HEK293 (cell line): ENCODE measurements around the gene ARHGAP45.

Source experiments
- CTCF ChIA-PET: fragments of 350-600 bp; formaldehyde crosslinking; extraction: SDS; loops from one replicate; lab custom pipeline; 2021; ENCODE audit warnings: antibody characterized with exemption; lab: Yijun Ruan, JAX
- POLR2A ChIA-PET: fragments of 300-600 bp; formaldehyde crosslinking; extraction: SDS; loops from one replicate; lab custom pipeline; 2020; ENCODE audit warnings: antibody characterized with exemption, inconsistent platforms; lab: Yijun Ruan, JAX
- H3K27ac ChIP-seq: fragments of 200-500 bp; sonication (Bioruptor generic); 2 replicates; pipeline ENCODE4 v1.5.1; 2014; ENCODE audit warnings: low read depth, low read length, control low read depth, inconsistent platforms; ENCODE audit errors: extremely low read depth
- H3K36me3 ChIP-seq, 2 experiments: fragments of 200-500 bp in 1 of 2; sonication (Bioruptor generic) in 1 of 2; 1 replicate in 1 of 2; 2 replicates in 1 of 2; pipeline ENCODE4 v1.5.1; 2014 to 2017; ENCODE audit warnings: inconsistent platforms in 2 of 2, low read length in 2 of 2; ENCODE audit not compliant: control insufficient read depth in 2 of 2, insufficient read depth in 1 of 2
- H3K4me1 ChIP-seq: fragments of 200-500 bp; sonication (Bioruptor generic); 2 replicates; pipeline ENCODE4 v1.5.1; 2014; ENCODE audit warnings: mild to moderate bottlenecking, low read length, inconsistent platforms; ENCODE audit not compliant: control insufficient read depth, insufficient read depth
- H3K4me3 ChIP-seq: 2 replicates; pipeline ENCODE4 v1.5.1; 2011; ENCODE audit warnings: low read depth, mild to moderate bottlenecking, control low read depth, low read length, moderate library complexity
- H3K9me3 ChIP-seq: fragments of 200-500 bp; sonication (Bioruptor generic); 2 replicates; pipeline ENCODE4 v1.5.1; 2014; ENCODE audit warnings: low read depth, low read length, inconsistent platforms; ENCODE audit not compliant: control insufficient read depth, insufficient read depth
- BCL11A ChIP-seq: fragments of 450-650 bp; formaldehyde crosslinking; IDR thresholded peaks from 2 replicates; pipeline ENCODE4 v1.5.1; 2016; ENCODE audit warnings: low read depth, missing biosample characterization, missing genetic modification characterization
- BCL11B ChIP-seq: fragments of 450-650 bp; formaldehyde crosslinking; IDR thresholded peaks from 2 replicates; pipeline ENCODE4 v1.5.1; 2016; ENCODE audit warnings: low read depth, missing biosample characterization, missing genetic modification characterization
- GLIS1 ChIP-seq: fragments of 450-650 bp; formaldehyde crosslinking; IDR thresholded peaks from 2 replicates; pipeline ENCODE4 v1.5.1; 2016; ENCODE audit warnings: missing biosample characterization, missing genetic modification characterization
- IKZF3 ChIP-seq: fragments of 450-650 bp; IDR thresholded peaks from 2 replicates; pipeline ENCODE4 v1.5.0; 2018; ENCODE audit warnings: missing biosample characterization, mild to moderate bottlenecking, missing genetic modification characterization, moderate library complexity
- KLF10 ChIP-seq: fragments of 450-650 bp; IDR thresholded peaks from 2 replicates; pipeline ENCODE4 v1.5.1; 2018; ENCODE audit warnings: missing biosample characterization, mild to moderate bottlenecking, missing genetic modification characterization
- KLF16 ChIP-seq: fragments of 450-650 bp; formaldehyde crosslinking; IDR thresholded peaks from 2 replicates; pipeline ENCODE4 v1.5.1; 2017; ENCODE audit warnings: missing biosample characterization, missing genetic modification characterization
- MEIS1 ChIP-seq: sonication (generic); formaldehyde crosslinking; IDR thresholded peaks from 2 replicates; pipeline ENCODE4 v1.8.1; 2022; ENCODE audit warnings: missing genetic modification reagents, mild to moderate bottlenecking, borderline replicate concordance
- PRDM10 ChIP-seq: fragments of 450-650 bp; formaldehyde crosslinking; IDR thresholded peaks from 2 replicates; pipeline ENCODE4 v1.5.1; 2016; ENCODE audit warnings: missing biosample characterization, missing genetic modification characterization
- PRDM4 ChIP-seq: fragments of 450-650 bp; formaldehyde crosslinking; IDR thresholded peaks from 2 replicates; pipeline ENCODE4 v1.5.1; 2017; ENCODE audit warnings: missing biosample characterization, missing genetic modification characterization
- ZBTB21 ChIP-seq: fragments of 450-650 bp; formaldehyde crosslinking; IDR thresholded peaks from 2 replicates; pipeline ENCODE4 v1.5.1; 2017; ENCODE audit warnings: missing biosample characterization, missing genetic modification characterization
- ZFP37 ChIP-seq: fragments of 450-650 bp; formaldehyde crosslinking; IDR thresholded peaks from 2 replicates; pipeline ENCODE4 v1.5.1; 2016; ENCODE audit warnings: missing biosample characterization, missing genetic modification characterization
- ZNF133 ChIP-seq: fragments of 450-650 bp; formaldehyde crosslinking; IDR thresholded peaks from 2 replicates; pipeline ENCODE4 v1.5.1; 2016; ENCODE audit warnings: missing biosample characterization, missing genetic modification characterization
- ZNF169 ChIP-seq: fragments of 450-650 bp; formaldehyde crosslinking; IDR thresholded peaks from 2 replicates; pipeline ENCODE4 v1.5.1; 2016; ENCODE audit warnings: missing biosample characterization, missing genetic modification characterization
- ZNF175 ChIP-seq: fragments of 450-650 bp; formaldehyde crosslinking; IDR thresholded peaks from 2 replicates; pipeline ENCODE4 v1.5.1; 2016; ENCODE audit warnings: missing biosample characterization, missing genetic modification characterization
- ZNF211 ChIP-seq: fragments of 450-650 bp; formaldehyde crosslinking; IDR thresholded peaks from 2 replicates; pipeline ENCODE4 v1.5.1; 2016; ENCODE audit warnings: low read depth, missing biosample characterization, missing genetic modification characterization
- ZNF221 ChIP-seq: fragments of 450-650 bp; formaldehyde crosslinking; IDR thresholded peaks from 2 replicates; pipeline ENCODE4 v1.5.1; 2017; ENCODE audit warnings: missing biosample characterization, missing genetic modification characterization, borderline replicate concordance
- ZNF302 ChIP-seq: fragments of 450-650 bp; formaldehyde crosslinking; IDR thresholded peaks from 2 replicates; pipeline ENCODE4 v1.5.1; 2016; ENCODE audit warnings: missing biosample characterization, missing genetic modification characterization, low read depth
- ZNF362 ChIP-seq: fragments of 450-650 bp; formaldehyde crosslinking; IDR thresholded peaks from 2 replicates; pipeline ENCODE4 v1.5.1; 2016; ENCODE audit warnings: missing biosample characterization, missing genetic modification characterization
- ZNF391 ChIP-seq: fragments of 450-650 bp; formaldehyde crosslinking; IDR thresholded peaks from 2 replicates; pipeline ENCODE4 v1.5.1; 2016; ENCODE audit warnings: low read depth, missing biosample characterization, missing genetic modification characterization, borderline replicate concordance
- ZNF398 ChIP-seq: fragments of 450-650 bp; formaldehyde crosslinking; IDR thresholded peaks from 2 replicates; pipeline ENCODE4 v1.5.1; 2017; ENCODE audit warnings: missing biosample characterization, missing genetic modification characterization
- ZNF404 ChIP-seq: fragments of 450-650 bp; formaldehyde crosslinking; IDR thresholded peaks from 2 replicates; pipeline ENCODE4 v1.5.1; 2017; ENCODE audit warnings: missing biosample characterization, missing genetic modification characterization
- ZNF433 ChIP-seq: fragments of 450-650 bp; formaldehyde crosslinking; IDR thresholded peaks from 2 replicates; pipeline ENCODE4 v1.5.1; 2016; ENCODE audit warnings: missing biosample characterization, missing genetic modification characterization, low read depth
- ZNF529 ChIP-seq: fragments of 450-650 bp; formaldehyde crosslinking; IDR thresholded peaks from 2 replicates; pipeline ENCODE4 v1.5.1; 2017; ENCODE audit warnings: missing genetic modification characterization, missing biosample characterization; ENCODE audit not compliant: insufficient replicate concordance
- ZNF624 ChIP-seq: fragments of 450-650 bp; formaldehyde crosslinking; IDR thresholded peaks from 2 replicates; pipeline ENCODE4 v1.5.1; 2017; ENCODE audit warnings: missing biosample characterization, missing genetic modification characterization
- TF ChIP-seq, protein P1 (sequence below): fragments of 450-650 bp; formaldehyde crosslinking; IDR thresholded peaks from 2 replicates; pipeline ENCODE4 v1.5.1; 2016; ENCODE audit warnings: missing biosample characterization, missing genetic modification characterization

Gene ARHGAP45

DNA sequence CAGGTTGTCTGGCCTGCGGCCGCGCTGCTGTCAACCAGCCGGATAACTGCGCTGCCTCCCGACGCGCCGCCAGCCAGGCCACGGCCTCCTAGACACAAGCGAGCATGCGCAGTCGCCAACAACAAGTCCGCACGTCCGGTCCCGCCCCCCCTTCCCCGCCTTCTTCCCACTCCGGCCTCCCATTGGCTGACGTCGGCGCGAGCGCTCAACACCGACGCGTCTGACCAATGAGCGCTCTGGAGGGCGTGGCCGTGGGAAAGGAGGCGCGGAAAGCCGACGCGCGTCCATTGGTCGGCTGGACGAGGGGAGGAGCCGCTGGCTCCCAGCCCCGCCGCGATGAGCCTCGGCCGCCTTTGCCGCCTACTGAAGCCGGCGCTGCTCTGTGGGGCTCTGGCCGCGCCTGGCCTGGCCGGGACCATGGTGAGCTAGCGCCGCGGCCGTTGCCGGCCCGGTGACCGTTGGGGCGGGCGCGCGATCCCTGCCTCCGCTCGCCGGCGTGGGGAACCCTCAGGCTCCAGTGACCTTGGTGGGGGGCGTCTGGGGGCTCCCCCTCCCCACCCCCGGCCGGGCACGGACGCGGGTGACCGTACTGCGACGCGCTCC lies 36.8 kb downstream of the ARHGAP45 start, which contains the start of gene GPX4 (continued):
- TF ChIP-seq ZNF404 = no peak
- TF ChIP-seq, all 188 proteins: peak for 28

GRCh38 chr19:1104311-1105007 lies 37.5 kb downstream of the ARHGAP45 start:
- Histone ChIP-seq H3K9me3 (no peaks in the 10 kb centered on the region), H3K4me3 (peak overlapping the region; percentile 65), H3K36me3 (peaks cover 0 to 37% of the 10 kb centered on the region in 2 experiments; a peak in 1 of 3 replicates), H3K4me1 (no peaks in the 10 kb centered on the region; the same call in 1 of the 2 replicates), H3K27ac (peak overlapping the region; percentile 92)
- ChIA-PET POLR2A (interaction anchor here (0.5 to 2.3 kb wide), 18 partner anchors 9 to 165 kb away, joined by 3 to 11 read pairs (median 4); partner anchors contain the start of genes ABCA7, ARHGAP45 and CIRBP), CTCF (interaction anchor here (0.6 to 3.2 kb wide), 4 partner anchors 9 to 140 kb away, joined by 3 to 13 read pairs (median 3); no protein-coding TSS in a partner anchor)
- TF ChIP-seq MEIS1 (CRISPR knock-in tag) = no peak
- no peak for TF ChIP-seq ZNF169 (tag by site-specific recombination)
- TF ChIP-seq GLIS1 (tag by site-specific recombination) = no peak
- no peak for TF ChIP-seq PRDM4 (tag by site-specific recombination)
- TF ChIP-seq ZNF398 (tag by site-specific recombination) = 0 out of 2 replicates have a peak, but pooled peaks have one; percentile 38
- TF ChIP-seq KLF16 (tag by site-specific recombination) = no peak
- TF ChIP-seq ZNF391 (tag by site-specific recombination) = no peak
- no peak for TF ChIP-seq BCL11B (tag by site-specific recombination)
- no peak for TF ChIP-seq ZNF302 (tag by site-specific recombination)
- peak; percentile 29 for TF ChIP-seq KLF10
- no peak for TF ChIP-seq ZFP37 (tag by site-specific recombination)
- TF ChIP-seq ZNF362 (tag by site-specific recombination) = no peak
- TF ChIP-seq ZNF529 (tag by site-specific recombination) = no peak
- TF ChIP-seq PRDM10 (tag by site-specific recombination) = no peak
- no peak for TF ChIP-seq ZNF221
- TF ChIP-seq ZNF624 (tag by site-specific recombination) = no peak
- TF ChIP-seq ZNF133 = no peak
- TF ChIP-seq, protein P1, sequence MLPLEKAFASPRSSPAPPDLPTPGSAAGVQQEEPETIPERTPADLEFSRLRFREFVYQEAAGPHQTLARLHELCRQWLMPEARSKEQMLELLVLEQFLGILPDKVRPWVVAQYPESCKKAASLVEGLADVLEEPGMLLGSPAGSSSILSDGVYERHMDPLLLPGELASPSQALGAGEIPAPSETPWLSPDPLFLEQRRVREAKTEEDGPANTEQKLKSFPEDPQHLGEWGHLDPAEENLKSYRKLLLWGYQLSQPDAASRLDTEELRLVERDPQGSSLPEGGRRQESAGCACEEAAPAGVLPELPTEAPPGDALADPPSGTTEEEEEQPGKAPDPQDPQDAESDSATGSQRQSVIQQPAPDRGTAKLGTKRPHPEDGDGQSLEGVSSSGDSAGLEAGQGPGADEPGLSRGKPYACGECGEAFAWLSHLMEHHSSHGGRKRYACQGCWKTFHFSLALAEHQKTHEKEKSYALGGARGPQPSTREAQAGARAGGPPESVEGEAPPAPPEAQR (tag by site-specific recombination) = no peak
- 0 out of 2 replicates have a peak, but pooled peaks have one; percentile 2 for TF ChIP-seq BCL11A (tag by site-specific recombination)
- TF ChIP-seq IKZF3 = peak; percentile 17; the same call in 1 of the 2 replicates
- TF ChIP-seq ZNF433 = no peak
- no peak for TF ChIP-seq ZBTB21
- TF ChIP-seq ZNF211 = no peak
- TF ChIP-seq ZNF175 (tag by site-specific recombination) = no peak
